ENCODE data around the gene CCRL2. TPM values are rescaled to one million over a fixed set of nuclear protein-coding genes. Genes with fewer than 3 reads are reported as not detected.

The CCRL2 gene
- total RNA-seq, 2 donors from 2014 or later, result 1.3 TPM; not detected in 1

- no peak for ATAC-seq
- 78 to 87% methylated on average over 6 to 20 of the region's 21 CpGs for WGBS, 2 donors
Measured at GRCh38 chr3:46455231-46456115, 48.4 kb downstream of the CCRL2 start.

GRCh38 chr3:46456118-46456517 is 49.1 kb downstream of the CCRL2 start:
- H3K27me3 ChIP-seq, result no peaks in the 10 kb centered on the region
- H3K36me3 ChIP-seq (replicated peaks in 1 of 2; ENCODE audit: insufficient read depth in 1 of 2, low read depth in 2 of 2), result peaks cover 0 to 2% of the 10 kb centered on the region in 2 donors
- intact Hi-C loops (cut with DNase I), result no loop called here
- H3K4me1 ChIP-seq, result no peaks in the 10 kb centered on the region
- ATAC-seq (no peak), DNase-seq (no peak)
- H3K9me3 ChIP-seq, result no peaks in the 10 kb centered on the region
- H3K27ac ChIP-seq, result no peak overlapping the region
- WGBS, 2 donors, result 93 to 95% methylated on average over 13 to 14 of the region's 14 CpGs
- TF ChIP-seq CTCF (IDR thresholded peaks at IDR 0.05), result no peak
- TF ChIP-seq POLR2A (IDR thresholded peaks at IDR 0.05), result no peak
- H3K4me3 ChIP-seq, result no peak overlapping the region

More at GRCh38 chr3:46455231-46456115, 48.4 kb downstream of the CCRL2 start:
- intact Hi-C loops (cut with DNase I), result no loop called here
- TF ChIP-seq CTCF (IDR thresholded peaks at IDR 0.05), result no peak
- no peak for TF ChIP-seq POLR2A (IDR thresholded peaks at IDR 0.05)
- Histone ChIP-seq H3K4me1 (no peaks in the 10 kb centered on the region), H3K27me3 (no peaks in the 10 kb centered on the region), H3K9me3 (no peaks in the 10 kb centered on the region), H3K4me3 (no peak overlapping the region), H3K27ac (no peak overlapping the region), H3K36me3 (replicated peaks in 1 of 2; ENCODE audit: insufficient read depth in 1 of 2, low read depth in 2 of 2) (peaks cover 0 to 2% of the 10 kb centered on the region in 2 donors)
- DNase-seq, result no peak

Other genes with a start within 250 kb of the CCRL2 start
- gene CCR1, start 198.9 kb upstream of the CCRL2 start, total RNA-seq, result 1 to 10 TPM; 1.8 to 3.0 TPM
- not detected for gene CCR3, start 164.8 kb upstream of the CCRL2 start, total RNA-seq
- gene CCR2, start 53.1 kb upstream of the CCRL2 start, total RNA-seq, result 1 to 10 TPM; 1.8 to 7.9 TPM
- gene CCR5, start 36.3 kb upstream of the CCRL2 start, total RNA-seq, result under 1 TPM in 1 of 2 donors, not detected in 1; 0.78 TPM
- gene LTF, start 57.6 kb downstream of the CCRL2 start, total RNA-seq, result 1 to 10 TPM; 8.8 to 8.9 TPM
- not detected for gene RTP3, start 90.7 kb downstream of the CCRL2 start, total RNA-seq
- gene LRRC2, start 159.0 kb downstream of the CCRL2 start, total RNA-seq, result 1 to 10 TPM; 1.8 to 2.3 TPM
- gene FAM240A, start 205.3 kb downstream of the CCRL2 start, total RNA-seq, result not detected